IPS-NIHi11 (cell line): ENCODE data around the gene NLRP1.

ENCODE experiments used
- DNase-seq: peaks from one replicate; pipeline ENCODE4 v3.0.0; 2012; ENCODE audit warnings: mixed read lengths, low spot score

NLRP1 gene

DNA sequence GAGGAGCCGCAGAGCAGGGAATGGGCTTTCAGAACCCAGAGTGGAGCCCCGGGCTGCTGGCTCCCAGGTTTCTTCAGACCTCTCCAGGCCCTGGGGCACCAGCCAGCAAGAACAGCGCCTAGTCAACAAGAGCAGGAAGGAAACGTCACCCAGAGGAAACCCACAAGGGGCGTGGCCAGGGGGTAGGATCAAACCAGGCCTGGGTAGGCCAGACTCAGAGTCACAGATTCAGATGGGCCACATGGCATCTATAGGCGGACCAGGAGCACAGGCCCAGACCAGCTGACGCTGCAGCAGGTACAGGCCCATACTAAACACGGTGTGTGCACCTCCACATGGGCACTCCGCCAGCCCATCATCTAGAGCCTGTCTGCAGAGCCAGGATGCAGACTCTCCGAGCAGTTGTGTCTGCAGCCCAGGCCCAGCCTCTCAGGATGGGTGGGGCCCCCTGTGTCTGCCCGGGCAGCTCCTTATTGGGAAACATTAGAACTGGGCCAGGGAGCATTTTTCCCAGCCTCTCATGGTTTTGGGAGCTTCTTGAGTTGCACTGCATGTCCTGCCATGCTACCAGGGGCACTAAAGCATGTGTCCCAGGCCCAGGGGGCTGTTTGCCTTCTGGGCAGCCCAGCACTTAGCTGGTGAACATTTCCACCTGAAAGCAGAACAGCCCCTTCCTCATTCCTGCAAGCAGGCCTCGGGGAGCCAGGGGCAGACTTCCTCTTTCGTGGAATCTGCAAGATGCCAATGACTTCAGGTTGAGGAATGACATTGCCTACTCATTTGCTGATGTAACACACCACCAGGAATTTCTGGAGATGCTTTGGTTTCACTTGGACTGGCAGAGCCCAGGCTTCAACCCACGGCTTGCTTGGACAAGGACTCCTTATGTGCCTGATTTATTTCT, at the start of gene NLRP1:
NLRP1 (minus strand) TSS at position 127 of the 904 bp plus-strand sequence. CDS start 552 bp downstream, outside the sequence.
- peak; percentile 40 for DNase-seq

GRCh38 chr17:5631958-5632590, 47.8 kb upstream of the NLRP1 start:
- peak; percentile 47 for DNase-seq

GRCh38 chr17:5630434-5630833, 46.1 kb upstream of the NLRP1 start:
- DNase-seq: no peak

DNA sequence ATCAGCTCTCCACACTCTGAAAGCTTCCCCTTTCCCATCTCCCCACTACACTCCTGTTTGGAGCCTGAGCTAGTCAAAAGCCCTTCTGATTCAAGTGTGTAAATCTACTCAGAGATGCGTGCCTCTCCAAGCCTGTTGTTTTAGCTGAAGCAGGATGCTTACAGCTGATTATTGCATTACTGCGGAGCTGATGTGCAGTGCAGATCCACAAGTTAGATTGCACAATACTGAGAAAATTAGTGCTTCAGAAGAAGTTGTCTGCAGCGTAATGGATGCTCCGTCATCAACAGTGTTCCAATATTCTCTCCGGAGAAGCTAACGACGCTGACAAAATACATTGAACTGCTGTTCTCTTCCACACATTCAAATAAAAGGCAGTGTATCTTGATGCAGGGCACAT, 44.8 kb upstream of the NLRP1 start:
- no peak for DNase-seq

DNA sequence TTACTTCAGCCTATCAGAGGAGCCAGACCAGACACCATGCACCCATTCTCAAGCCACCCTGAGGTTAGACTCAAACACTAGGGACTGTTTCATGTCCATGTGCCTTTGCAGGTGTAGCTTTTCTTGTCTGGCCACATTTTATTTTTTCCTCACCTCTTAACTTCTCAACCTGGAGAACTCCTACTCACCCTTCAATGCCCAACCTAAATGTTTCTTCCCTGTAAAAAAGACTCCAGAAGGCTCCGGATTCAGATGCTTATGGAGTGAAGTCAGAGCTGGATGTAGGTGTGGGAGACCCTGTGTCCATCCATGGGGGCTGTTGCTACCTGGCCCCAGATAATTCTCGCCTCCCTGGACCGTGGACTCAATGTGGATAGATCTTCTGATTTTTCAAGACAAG, 44.0 kb upstream of the NLRP1 start:
- no peak for DNase-seq

DNA sequence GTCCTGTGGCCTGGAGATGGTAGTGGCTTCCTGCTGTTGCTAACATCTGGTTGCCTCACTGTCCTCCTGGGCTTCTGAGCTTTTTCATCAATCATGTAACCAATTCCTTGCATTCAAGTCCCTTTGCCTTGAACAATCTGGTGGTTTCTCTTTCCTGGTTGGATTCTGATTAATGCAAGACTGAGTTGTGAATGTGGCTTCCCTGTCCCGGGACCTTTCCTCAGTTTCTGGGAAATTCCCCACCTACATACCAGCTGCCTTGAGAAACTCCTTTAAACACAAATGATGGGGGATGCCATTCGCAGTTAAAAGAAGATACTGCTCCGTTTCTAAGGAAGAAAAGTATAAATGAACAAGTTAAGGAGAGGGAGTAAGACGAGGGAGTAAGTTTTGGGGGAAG, 39.9 kb upstream of the NLRP1 start:
- DNase-seq: no peak

GRCh38 chr17:5621729-5622128, 37.4 kb upstream of the NLRP1 start:
- no peak for DNase-seq

DNA sequence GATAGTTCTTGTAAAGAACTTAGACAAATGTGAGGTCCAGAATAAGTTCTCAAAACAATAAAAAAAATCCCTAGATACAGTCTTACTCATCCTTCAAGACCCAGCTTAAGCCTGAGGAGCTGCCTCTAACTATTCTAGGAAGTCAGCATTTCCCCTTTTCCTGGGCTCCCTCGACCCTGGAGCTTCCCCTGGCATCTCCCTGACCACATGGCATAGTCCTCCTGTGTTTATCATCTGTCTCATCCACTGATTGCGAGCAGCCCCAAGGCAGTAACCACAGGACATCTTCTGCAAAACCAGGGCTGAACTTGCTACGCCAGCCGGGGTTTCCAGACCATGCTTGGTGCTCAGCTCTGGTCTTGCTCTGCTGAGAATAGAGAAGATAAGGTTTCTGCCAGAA, 36.7 kb upstream of the NLRP1 start:
- DNase-seq: no peak

- no peak for DNase-seq
These were observed 34.9 kb upstream of the NLRP1 start for GRCh38 chr17:5619088-5619740.

- DNase-seq: no peak
These were observed 34.2 kb upstream of the NLRP1 start for GRCh38 chr17:5618476-5618875.

DNA sequence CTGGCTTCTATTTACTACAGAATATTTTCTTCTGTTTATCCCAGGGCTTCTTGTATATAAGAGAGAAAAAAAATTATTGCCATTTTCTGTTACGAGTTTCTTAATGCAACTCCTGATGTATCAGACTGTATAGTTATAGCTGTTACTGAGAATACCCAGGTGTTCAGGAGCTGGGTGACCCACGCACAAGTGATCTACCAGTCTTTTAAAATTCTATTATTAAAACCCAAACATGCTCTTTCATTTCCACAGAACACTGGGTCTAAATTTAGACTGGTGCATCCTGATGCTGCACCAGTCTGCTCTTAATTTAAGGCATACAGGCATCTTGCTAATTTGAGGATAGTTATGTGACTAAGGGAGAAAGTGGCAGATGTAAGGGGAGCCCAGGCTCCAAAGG, 31.2 kb upstream of the NLRP1 start:
- no peak for DNase-seq

DNA sequence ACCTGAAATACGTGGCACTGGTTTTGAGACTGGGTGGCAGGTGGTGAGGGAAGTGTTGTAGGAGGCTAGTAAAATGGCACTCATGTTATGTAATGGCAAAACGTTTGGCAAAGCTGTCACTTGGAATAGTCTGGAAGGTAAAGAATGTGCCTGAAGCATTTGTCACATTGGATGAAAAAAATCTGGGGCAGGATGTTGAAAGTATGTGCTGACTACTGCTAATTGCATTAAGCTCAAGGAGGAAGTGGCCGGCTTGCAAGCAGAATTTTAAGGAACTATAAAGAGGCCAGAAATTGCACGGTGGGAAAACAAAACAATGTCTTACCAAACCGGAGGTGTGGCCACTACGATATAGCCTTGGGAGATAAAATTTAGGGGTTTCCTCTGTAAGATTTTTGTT, 26.6 kb upstream of the NLRP1 start:
- DNase-seq: no peak

DNA sequence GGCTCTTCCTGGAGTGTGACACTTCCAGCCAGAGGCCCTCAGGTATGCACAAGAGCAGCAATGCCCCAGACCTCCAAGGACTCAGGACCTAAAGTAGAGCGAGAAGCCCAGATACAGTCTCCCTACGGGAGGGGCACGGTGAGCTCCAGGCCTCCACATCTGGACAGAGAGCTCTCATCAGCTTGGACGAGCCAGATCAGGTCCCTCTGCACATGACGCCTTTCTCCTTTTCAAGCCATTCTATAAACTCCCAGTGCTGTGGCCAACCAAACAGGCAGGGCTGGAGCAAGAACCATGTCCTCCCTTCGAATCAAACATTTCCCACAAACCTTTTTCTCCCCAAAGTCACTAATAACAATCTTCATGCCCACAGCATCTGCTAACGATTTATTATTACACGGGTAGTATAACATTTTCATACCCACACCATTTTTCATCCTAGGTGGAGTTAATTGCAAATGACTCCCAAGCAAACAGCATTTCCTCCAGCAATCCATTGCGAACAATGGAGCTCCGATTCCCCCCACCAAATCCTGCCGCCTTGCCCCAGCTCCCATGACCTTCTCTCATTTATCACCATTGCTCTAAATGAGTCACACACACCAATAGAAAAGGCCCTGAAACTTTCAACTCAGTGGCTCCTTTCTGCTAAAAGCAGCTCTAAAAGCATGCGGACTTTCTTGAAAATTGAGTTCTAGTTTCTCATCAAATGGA, 24.2 kb upstream of the NLRP1 start:
- DNase-seq: no peak

DNA sequence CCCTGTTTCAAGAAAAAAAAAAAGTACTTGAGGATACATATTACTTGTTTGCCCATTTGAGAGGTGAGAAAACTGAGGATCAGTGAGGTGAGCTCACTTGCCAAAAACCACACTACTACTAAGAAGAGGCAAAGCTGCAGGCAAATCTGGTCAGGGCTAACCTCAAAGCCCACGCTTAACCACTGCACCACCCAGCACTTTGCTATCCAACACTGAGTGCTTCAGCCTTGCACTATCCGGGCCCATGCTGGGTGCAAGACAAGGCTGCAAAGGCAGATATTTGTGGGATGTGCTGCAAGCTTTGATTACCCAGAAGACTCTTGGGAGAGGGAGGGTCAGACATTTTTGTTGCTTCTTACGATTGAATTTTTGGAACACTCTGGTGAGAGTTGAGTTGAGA, 23.6 kb upstream of the NLRP1 start:
- DNase-seq: no peak

DNA sequence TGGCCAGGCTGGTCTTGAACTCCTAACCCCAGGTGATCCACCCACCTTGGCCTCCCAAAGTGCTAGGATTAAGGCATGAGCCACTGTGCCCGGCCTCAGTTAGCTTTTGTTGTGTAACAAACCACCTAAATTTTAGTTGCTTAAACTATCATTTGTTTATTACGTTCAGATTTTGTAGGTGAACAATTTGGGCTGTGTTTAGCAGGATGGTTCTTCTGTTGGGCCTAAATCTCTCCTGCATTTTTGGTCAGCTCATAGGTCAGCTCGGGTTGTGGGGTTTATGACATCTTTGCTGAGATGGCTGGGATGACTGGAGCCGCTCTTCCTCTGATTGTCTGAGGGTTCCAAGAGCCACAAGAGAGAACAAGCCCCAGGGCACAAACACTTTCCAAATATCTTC, 21.1 kb upstream of the NLRP1 start:
- no peak for DNase-seq

GRCh38 chr17:5600041-5600440, 15.7 kb upstream of the NLRP1 start:
- no peak for DNase-seq

DNA sequence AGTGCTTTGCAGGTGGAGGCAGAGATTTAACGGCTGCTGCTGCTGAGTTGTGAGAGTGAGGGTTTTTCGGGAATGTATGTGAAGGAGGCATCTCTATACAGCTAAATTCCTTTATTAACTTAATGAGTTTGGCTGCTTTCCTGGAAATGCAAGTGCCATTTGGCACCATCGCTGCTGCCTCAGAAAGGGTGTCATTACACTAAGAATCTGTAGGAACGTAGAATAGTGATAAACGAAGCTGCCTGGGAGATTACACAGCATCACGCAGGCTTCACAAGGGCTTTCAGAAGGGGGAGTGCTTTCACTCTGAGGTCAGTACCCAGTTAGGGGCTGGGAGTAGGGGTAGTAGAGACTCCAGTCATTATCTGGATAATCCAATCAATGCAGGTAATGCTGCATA, 14.1 kb upstream of the NLRP1 start:
- no peak for DNase-seq

DNA sequence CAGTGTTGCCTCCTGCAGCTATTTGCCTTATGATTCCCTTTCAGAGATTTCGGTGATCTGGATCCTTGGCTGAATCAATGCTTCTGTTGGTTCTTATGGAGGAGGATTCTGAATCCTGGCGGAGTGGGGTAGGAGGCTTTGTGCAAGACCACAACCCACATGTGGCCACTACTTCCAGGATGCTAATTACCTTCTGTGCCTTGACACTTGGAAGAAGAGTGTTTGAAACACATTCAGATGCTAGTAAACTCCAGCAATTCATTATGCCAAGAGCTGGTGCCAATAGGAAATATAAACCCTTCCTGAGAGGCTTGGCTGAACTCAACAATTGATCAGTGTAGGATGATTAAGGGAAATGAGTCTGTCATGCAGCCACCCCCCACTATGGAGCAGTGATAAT, 12.1 kb upstream of the NLRP1 start:
- DNase-seq: no peak

DNA sequence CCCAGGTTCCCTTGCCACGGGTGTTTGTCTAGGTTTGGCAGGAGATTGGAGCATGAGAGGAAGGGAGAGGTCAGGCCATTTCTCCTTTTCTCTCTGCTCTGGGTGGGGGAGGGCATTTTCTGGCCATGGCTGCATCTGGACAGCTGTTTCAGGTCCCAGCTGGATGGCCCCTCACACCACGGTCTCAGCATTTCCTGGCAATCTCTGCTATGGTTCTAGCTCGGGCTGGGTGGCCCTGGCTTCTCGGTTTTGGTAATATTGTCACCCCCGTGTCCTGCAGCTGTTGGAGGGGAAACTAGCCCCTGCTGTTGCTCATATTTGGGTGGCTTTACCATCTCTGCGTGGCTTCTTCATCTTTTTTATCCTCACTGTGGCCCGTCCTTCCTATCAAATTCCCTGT, 11.5 kb upstream of the NLRP1 start:
- no peak for DNase-seq

DNA sequence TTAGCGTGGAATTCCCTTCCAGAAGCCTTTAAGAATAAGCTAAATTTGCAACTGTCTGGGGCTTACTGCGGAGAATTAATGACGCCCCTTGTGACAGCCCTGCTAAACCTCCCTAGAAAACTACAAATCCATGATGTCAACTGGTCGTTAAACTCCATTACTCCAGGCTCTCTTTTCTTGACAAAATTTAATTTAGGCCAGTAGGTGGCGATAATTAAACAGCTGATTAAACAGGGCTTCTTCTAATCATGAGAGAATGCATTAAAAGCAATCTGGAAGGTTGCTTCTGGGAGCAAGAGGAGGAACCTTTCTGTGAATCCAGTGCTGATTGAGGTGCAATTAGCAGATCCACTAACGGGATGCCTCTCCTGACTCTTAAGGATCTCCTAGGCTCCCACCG, 8.1 kb upstream of the NLRP1 start:
- peak; percentile 49 for DNase-seq

DNA sequence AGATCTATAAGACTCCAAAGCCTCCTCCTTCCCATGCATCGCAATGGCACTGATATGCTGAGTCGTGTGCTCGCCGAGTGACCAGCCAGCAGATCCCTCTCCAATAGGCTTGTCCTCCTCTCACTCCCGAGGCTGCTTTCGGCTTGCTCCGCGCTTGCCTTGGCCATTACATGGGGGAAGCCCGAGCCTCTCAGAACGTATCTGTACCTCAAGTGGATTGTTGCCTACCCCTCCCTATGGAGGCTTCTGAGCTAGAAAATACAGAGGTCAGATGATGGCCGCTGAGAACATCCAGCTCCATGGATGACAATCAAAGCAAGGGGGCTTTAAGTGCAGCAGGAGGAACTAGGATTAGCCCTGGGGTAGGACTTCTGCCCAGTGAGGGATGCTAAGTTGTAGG, 7.7 kb upstream of the NLRP1 start:
- no peak for DNase-seq

DNA sequence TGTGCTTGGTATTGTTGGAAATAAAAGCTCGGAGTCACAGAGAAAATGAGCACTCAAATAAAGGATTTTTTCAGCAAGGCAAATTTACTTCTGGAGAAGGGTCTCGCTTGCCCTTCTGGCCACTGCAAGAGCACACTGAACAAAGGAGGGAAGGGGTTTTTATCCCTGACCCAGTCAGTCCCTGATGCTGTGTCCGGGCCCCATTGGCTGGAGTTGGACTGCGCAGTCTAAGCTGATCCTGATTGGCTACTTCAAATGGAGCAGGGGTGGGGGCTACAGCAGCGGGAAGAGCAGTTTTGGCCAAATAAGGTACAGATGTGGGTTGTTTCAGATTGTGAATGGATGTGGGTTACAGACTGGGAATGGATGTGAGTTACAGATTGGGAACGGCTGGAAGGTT, 4.3 kb upstream of the NLRP1 start:
- peak; percentile 2 for DNase-seq
